HG03196 (cell line): ENCODE measurements around the gene SLC28A1.

ENCODE experiments used
- ATAC-seq: cut with Tn5 transposase; IDR thresholded peaks from one replicate; pipeline ENCODE4 v1.9.1; 2021; ENCODE audit not compliant: unreplicated experiment

Gene SLC28A1

DNA sequence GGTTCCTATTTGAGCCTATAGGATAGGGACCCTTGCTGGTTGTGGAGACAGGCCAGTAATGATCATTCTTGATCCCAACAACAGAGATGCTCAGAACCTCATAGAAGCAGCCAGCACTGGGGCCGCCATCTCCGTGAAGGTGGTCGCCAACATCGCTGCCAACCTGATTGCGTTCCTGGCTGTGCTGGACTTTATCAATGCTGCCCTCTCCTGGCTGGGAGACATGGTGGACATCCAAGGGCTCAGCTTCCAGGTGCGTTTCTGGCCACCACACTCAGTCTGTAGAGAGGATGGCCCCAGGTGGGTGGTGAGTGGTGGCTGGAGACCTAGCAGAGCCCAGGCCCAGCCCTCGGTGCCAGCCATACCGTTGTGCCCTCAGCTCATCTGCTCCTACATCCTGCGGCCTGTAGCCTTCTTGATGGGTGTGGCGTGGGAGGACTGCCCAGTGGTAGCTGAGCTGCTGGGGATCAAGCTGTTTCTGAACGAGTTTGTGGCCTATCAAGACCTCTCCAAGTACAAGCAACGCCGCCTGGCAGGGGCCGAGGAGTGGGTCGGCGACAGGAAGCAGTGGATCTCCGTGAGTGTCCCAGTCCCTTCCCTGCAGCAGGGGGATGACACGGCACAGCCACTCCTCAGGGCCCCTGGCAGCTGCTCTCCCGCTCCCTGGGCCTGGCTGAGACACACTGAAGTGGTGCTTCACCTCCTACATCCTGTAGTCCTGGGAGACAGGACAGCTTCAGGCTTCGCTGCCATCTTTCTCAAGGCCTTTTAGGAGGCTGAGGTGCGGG, 50.7 kb downstream of the SLC28A1 start:
- ATAC-seq = no peak

DNA sequence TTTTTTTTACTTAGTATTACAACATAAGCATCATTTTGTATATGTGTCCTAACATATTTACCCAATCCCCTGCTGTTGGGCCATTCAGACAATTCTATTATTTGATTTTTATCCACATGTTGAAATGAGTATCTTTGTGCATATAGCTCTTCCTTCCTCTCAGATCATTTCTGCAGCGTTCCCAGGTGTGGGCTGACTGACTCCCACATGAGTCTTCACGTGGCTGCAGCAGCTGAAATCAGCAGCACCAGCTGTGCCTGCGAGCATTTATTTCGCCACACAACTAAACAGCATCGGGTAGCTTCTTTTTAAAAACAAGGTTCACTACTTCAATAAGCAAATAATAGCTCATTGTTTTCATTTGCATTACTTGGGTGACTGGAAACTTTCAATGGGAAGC, 52.7 kb downstream of the SLC28A1 start:
- no peak for ATAC-seq

DNA sequence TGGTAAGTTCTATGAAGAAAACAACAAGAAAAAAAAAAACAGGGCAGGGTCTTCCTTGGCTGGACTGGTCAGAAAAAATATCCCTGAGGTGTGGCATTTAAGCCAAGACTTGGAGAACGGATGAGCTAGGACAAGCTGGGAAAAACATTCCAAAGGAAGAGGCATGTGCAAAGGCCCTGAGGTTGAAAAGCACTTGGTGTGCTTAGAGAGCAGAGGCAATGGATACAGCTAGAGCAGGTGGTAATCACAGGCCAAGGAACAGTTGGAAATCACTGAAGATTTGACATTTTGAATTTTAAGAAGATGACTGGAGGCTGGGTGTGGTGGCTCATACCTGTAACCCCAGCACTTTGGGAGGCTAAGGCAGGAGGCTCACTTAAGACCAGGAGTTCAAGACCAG, 54.3 kb downstream of the SLC28A1 start:
- ATAC-seq = no peak

DNA sequence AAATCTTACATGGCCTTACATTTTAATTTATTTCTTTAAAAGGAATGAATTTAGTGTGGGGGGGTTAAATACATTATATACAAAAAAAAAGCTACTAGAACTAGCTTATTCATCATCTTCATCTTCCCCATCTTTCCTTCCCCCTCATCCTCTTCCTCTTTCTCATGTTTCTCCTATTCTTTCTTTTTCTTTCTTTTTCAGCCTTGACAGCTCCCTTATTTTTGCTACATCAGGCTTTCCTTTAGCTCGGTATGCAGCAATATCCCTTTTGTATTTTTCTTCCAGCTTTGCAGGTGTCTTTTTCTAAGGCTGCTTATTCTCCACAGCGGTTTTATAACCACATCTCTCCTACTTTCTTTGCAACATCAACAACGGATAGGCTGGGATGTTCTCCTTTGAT, 55.9 kb downstream of the SLC28A1 start:
- ATAC-seq = no peak

DNA sequence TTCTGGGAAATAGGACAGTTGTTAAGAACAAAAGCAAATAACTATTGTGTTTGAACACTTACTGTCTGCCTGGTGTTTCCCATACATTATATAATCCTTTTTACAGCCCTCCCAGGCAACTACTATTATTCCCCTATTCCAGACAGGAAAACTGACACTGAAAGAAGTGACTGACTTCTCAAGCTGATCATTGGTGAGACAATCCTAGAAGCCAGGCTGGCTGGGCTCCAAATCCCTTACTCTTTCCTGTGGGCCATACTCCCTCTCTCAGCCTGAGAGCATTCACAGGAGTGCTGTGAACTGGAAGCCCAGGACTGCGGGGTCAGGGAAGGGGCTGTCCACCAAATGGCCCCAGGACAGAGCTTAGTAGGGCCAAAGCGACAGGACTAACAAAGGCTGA, 58.0 kb downstream of the SLC28A1 start:
- ATAC-seq = no peak

DNA sequence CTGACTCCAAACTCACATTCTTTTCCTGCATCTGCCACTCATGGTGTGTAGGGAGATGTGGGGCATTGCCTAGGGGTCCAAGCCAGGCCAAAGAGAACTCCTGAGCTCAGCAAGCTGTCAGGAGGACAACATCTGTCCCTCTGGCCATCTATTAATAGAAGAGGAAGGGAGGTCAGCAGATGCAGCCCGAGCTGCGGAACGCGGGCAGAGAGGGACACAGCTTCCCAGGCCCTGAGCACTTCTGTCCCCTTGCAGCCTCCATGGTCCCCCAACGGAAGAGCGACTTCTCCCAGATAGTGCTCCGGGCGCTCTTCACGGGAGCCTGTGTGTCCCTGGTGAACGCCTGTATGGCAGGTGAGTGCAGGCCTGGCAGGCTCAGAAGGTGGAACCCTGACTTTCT, 59.8 kb downstream of the SLC28A1 start:
- ATAC-seq = no peak

DNA sequence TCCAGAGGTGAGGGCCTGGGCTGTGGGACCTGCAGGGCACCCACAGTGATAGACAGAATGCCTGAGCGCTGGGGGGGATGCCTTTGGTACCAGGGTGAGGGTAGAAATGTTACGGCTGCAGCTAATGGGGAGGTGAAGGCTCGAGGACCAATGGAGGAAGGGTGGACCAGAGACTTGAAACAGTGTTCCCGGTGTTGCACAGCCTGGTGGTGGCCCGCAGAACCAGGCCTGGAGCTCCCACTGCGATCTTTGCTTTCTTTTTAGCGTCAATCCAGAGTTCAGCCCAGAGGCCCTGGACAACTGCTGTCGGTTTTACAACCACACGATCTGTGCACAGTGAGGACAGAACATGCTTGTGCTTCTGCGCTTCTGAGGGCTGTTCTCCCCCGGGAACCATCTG, 60.4 kb downstream of the SLC28A1 start:
- ATAC-seq = no peak

DNA sequence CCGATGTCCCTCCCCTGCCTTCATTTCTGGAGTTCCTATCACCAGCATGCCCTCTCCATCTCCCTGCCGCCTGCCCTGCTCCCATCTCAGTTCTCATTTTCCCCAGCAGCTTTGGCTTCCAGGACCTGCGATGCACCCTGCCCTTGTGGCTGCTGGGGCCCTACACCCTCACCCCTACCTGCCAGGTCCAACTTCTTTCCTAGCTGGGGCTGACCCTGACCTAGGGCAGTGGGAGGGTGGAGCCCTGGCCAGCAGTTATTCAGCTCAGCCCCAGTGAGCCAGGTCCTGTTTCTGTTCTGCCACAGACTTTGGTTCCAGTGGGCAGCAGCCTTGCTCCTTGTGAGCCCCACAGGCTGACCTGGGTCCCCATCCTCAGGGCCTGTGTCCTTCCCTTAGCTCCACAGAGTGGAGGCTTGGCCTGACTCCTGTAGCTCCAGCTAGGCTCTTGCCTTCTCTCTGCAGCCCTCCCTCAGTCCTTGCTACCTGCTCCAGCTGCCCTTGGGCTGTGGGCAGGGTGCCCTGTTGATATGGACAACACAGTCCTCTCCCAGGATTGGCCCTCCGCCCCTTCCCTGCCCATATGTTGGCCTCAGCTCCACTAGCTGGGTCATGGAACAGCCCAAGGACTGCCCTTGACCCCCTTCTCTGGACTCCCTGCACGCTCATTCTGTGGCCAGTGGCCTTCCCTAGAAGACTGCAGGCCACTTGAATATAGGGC, 62.5 kb downstream of the SLC28A1 start:
- no peak for ATAC-seq

DNA sequence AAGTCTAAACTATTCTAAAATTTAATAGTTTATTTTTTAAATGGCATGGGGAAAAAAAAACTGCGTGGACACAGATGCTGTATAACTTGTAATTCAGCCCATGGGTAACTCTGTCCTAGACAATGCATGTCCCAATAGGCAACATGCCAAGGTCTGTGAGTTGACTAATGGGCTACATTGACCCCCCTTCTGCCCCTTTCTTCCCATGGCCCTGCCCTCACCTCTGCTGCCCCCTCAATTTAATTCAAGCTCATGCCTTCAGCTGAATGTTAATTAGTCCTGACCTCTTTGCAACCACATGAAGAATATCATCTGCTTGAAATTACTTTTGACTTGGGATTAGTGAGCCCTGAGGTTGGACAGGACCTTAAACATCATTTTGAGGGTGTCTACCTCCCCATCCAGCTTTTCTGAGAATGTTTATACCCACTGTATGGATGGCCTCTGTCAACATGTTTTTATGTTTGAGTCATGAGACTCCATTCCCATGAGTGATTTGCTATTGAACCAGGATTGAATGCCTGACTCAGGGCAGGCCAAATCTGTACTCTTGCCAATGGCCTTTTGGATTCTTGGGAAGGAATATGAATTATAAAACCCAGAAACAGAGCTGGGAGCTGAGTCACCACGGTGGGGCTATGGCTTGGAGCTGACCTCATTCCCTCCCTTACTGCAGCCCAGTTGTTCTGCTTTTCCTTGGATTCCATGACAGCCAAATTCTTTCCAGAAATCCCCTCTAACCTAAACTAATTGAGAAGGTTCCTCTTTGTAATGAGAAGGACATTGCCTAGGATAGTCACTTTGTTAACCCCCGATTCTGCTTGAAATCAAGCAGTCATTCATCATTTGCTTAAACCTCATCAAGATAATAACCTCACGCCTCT, 63.7 kb downstream of the SLC28A1 start:
- no peak for ATAC-seq

DNA sequence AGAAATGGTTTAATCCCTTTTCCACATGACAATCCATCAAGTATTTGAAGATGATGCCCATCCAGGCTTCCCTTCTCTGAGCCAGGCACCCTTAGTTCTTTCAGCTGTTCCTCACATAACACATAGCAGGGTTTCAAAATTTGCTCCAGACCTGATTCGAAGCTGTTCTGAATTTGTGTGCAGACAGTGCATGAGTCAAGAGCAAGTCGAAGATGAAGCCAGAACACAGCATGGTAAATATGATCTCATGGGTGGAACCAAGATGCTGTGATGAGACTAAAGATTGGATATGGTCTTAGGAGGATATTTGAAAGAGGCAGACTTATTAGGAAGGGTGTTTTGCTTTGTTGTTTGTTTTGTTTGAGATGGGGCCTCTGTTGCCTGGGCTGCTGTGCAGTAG, 64.6 kb downstream of the SLC28A1 start:
- no peak for ATAC-seq

DNA sequence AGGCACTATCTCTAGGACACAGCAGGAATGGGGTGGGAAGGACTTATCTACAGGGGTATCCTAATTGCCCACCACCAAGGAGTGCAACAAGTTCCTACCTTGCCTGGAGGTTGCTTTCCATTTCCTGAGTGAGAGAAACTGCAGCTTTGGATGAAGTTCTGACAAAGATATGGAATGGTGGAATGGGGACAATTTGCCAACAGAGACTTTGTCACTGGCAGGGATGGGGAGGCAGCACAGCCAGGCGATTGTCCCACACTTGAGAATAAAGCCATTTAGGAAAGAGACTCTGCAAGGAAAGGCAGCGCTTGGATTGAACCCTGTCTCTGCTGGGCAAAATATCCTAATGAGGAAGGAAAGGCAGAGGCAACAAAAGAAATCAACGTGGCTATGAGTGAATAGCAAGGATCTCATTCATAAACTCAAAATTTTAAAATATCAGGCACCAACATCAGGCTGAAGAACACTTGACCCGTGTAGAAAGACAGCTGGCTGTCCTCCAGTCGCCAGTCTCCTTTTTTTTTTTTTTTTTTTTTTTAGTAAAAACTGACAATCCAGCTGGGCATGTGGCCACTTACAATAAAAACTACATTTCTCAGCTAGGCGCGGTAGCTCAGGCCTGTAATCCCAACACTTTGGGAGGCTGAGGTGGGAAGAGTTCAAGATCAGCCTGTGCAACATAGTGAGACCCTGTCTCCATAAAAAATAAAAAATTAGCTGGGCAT, 65.5 kb downstream of the SLC28A1 start:
- ATAC-seq = no peak

DNA sequence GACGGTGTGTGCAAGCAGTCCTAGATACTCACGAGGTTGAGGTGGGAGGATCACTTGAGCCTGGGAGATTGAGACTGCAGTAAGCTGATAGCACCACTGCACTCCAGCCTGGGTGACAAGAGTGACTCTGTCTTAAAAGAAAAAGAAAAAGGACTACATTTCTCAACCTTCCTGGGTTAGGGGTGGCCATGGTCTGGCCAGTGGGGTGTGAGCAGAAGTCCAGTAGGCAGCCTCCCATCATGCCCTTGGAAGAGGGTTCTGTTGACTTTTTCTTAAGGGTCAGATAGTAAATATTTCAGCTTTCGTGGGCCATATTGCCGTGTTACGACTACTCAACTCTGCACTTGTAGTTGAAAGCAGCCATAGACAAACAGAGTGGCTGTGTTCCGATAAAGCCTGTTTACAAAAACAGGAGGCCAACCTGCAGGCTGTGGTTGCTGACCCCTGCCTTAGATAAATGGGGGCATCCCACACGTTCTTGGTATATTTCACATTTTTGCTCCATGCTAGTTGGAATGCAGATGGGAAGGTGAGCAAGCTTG, 66.2 kb downstream of the SLC28A1 start:
- no peak for ATAC-seq

DNA sequence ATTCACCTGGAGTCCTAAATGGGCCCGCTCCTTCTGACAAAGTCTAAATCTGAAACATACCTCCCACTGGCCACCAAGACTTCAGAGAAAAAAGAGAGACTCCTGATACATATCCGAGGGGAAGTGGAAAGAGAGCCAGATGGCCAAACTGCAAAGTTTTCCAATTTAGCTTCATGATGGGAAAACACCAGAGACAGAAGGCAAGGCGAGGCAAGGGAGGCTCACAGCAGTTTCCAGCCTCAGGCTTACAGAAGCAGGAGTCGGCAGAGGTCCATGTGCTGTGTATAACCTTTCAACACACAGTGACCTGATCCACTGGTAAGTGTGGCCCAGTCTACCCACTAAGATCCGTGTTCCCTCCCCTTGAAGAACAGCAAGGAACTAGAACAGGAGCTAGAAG, 67.3 kb downstream of the SLC28A1 start:
- ATAC-seq = no peak

DNA sequence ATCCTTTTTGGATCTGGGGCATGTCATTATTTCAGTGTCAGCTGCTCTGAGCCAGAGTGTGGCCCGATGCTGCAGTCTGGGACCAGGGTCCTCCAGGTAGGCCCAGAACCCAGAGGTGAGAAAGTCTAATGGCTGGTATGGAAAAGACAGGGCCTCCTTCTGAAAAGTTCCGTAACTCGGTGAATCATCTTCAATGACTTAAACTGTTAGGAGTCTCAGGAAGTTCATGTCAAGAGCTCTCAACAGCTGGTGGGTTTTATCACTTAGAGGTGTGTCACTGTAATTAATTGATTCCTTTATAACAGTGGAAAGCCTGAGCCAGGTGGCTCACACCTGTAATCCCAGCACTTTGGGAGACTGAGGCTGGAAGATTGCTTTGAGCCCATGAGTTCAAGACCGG, 68.7 kb downstream of the SLC28A1 start:
- ATAC-seq = no peak

DNA sequence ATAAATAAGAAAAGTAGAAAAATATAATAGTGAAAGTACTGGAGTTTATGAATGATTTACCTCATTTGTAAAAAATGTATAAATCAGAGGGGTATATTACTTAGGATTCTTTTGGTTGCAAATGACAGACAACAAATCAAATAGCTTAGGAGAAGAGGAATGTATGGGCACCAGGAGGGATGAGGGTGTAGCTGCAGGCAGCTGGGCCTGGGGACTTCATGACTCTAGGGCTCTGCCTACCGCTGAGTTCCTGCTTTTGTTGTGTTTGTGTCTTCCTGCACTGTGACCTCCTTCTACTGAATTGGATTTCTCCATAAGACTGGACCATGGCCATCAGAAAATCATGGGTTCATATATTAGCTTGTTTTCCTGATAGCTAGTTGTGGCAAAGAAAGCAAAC, 69.3 kb downstream of the SLC28A1 start:
- ATAC-seq = no peak

DNA sequence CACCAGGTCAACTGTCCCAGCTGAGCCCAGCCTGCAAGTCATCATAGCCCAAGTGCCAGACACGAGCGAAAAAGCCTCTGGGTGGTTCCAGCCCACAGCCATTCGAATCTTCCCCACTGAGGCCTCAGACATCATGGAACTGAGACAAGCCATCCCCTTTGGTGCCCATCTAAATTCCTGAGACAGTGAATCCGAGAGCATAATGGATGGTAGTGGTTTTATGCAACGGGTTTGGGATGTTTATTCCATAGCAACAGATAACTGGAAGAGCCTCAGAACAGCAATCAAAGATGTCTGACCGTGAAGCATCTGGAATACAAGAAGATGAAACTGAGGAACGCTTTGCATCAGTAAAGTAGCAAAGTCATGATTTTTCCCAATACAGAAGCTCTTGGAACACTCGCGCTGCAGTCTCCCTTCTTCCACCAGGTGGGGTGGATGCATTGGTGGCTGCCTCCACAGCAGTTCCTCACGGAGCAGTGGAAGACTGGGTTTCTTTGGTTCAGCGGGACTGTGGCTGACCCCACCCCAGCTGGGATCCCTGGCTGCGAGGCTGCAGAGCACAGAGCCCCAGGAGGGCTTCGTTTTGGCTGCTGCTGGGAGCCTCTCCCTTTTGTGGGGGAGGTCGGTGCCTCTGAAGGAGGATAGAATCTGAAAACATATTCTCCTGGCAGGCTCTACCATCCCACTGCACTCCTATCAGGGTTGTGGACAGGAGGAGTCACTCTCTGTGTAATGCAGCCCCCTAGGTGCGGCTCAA, 70.8 kb downstream of the SLC28A1 start:
- no peak for ATAC-seq

DNA sequence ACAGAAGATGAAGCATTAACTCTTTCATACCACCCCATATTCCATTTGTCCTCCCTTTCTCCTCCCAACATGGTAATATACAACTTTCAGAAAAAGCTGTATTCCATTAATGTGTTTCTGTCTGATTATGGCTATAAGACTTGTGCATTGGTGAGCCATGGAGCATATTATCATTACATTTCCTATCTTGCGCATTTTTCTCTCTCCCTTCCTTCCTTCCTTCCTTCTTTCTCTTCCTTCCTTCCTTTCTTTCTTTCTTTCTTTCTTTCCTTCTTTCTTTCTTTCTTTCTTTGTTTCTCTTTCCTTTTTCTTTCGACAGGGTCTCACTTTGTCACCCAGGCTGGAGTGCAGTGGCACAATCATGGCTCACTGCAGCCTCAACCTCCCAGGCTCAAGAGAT, 71.7 kb downstream of the SLC28A1 start:
- ATAC-seq = no peak

DNA sequence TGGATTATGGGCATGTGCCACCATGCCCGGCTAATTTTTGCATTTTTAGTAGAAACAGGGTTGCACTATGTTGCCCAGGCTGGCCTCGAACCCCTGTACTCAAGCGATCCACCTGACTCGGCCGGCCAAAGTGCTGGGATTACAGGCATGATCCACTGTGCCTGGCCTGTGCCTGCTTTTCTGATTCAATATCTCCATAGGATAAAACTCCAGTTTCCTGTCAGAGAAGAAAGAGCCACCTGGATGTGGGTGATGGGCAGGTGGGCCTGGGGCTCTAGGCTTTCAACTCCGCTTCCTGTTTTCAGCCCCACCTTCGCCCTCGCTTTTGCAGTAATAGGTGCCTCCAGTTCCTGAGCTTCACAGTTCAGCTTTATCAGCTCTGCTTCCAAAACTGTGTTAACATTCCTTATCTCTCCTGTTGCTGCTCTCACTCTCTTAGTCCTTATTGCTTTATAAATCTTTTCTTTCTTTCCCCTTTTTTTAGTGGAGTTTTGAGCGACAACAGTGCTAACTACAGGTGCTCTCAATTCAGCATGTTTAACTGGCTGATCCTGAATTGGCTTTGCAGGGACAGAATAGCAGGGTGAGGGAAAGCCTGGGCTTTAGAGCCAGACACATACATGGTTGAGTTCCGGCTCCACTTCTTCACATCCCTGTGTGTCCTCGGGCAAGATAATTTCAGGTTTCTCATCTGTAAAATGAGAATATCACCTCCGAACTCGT, 76.1 kb downstream of the SLC28A1 start:
- ATAC-seq = no peak

DNA sequence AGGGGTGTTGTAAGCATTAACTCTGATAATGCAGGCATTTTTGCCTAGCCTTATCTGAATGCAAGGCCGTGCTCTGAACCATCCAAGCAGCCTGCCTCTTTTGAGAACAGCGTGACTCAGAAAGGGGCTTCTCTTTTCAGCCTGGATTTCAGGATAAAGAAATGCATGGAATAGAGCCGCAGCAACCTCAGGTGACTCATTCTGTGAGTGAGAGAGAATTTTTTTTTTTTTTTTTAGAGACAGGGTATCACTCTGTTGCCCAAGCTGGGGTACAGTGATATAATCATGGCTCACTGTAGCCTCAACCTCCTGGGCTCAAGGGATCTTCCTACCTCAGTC, 76.6 kb downstream of the SLC28A1 start:
- ATAC-seq = no peak

DNA sequence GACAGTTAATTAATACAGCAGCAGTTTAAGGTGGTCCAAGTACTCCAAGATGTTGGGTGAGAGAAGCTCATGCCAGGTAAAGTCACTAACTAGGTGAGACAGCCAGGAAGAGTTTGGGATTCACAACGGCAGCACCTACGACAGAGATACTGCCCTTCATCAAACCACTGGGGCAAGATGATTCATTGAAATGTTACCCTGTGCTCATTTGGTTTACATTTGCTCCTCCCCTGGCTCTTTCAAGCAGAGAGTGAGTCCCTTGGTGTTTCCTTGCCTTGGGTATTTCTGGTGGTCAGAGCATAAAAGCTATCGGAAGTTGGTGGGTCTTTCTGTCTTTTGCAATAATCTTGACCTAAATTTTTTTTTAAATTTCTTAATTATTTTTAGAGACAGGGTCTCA, 77.2 kb downstream of the SLC28A1 start:
- no peak for ATAC-seq
